AG04450 (cell line): ENCODE measurements around the gene SUSD4. TPM values are rescaled to one million over a fixed set of nuclear protein-coding genes. Genes with fewer than 3 reads are reported as not detected.

Source experiments
- CTCF ChIA-PET: fragments of 300-600, 350-600 bp; formaldehyde crosslinking; extraction: SDS; loops from one replicate; lab custom pipeline; 2022; ENCODE audit warnings: antibody characterized with exemption, inconsistent platforms; lab: Charles Lee
- POLR2A ChIA-PET: fragments of 350-600 bp; formaldehyde crosslinking; extraction: SDS; loops from one replicate; lab custom pipeline; 2021; ENCODE audit warnings: antibody characterized with exemption, inconsistent platforms; lab: Yijun Ruan, JAX
- DNase-seq: peaks from one replicate; pipeline ENCODE4 v3.0.0-alpha.2; 2011; ENCODE audit warnings: low read depth, low spot score
- H3K27ac ChIP-seq: one replicate; pipeline ENCODE4 v1.5.1; 2012; ENCODE audit warnings: low read depth, low read length, control low read depth
- H3K27me3 ChIP-seq: one replicate; pipeline ENCODE4 v1.6.0; 2012; ENCODE audit warnings: low read length; ENCODE audit not compliant: control insufficient read depth, insufficient read depth
- H3K4me3 ChIP-seq: 2 replicates; pipeline ENCODE4 v1.5.1; 2011; ENCODE audit warnings: mild to moderate bottlenecking, low read depth, low read length, control low read depth
- H3K9me3 ChIP-seq: 2 replicates; pipeline ENCODE4 v1.5.1; 2012; ENCODE audit warnings: low read length; ENCODE audit not compliant: control insufficient read depth, insufficient read depth
- CTCF ChIP-seq: IDR thresholded peaks from 2 replicates; pipeline ENCODE4 v1.5.1; 2011; ENCODE audit warnings: low read depth, low read length, control low read depth, inconsistent platforms
- polyA plus RNA-seq: library from polyadenylated mRNA; depleted of rRNA; stranded (reverse); fragments of >200 nt; gene quantifications from 2 replicates; pipeline ENCODE4 v1.2.3, GENCODE V29; 2011

Gene SUSD4
- polyA plus RNA-seq, 1 experiment: 0.29 TPM

GRCh38 chr1:223198628-223198965 is 165.4 kb downstream of the SUSD4 start:
- Histone ChIP-seq H3K27ac (no peak overlapping the region), H3K9me3 (no peaks in the 10 kb centered on the region; the same call in 1 of the 2 replicates), H3K4me3 (no peak overlapping the region), H3K27me3 (peaks cover 11% of the 10 kb centered on the region)
- ChIA-PET CTCF (interaction anchor here (0.6 to 0.8 kb wide), 2 partner anchors 13 to 580 kb away, joined by 4 to 6 read pairs; no protein-coding TSS in a partner anchor), POLR2A (no interaction called here)
- DNase-seq: no peak
- TF ChIP-seq CTCF: no peak

- peaks cover 11% of the 10 kb centered on the region for H3K27me3 ChIP-seq
- no peak for DNase-seq
- ChIA-PET POLR2A (no interaction called here), CTCF (interaction anchor here (0.6 to 0.8 kb wide), 3 partner anchors 14 to 580 kb away, joined by 3 to 6 read pairs (median 4); no protein-coding TSS in a partner anchor)
- H3K27ac ChIP-seq: no peak overlapping the region
- no peaks in the 10 kb centered on the region; the same call in 1 of the 2 replicates for H3K9me3 ChIP-seq
- H3K4me3 ChIP-seq: no peak overlapping the region
- no peak for TF ChIP-seq CTCF
Measured at GRCh38 chr1:223197923-223198627, 165.9 kb downstream of the SUSD4 start.

- Histone ChIP-seq H3K27ac (no peak overlapping the region), H3K27me3 (peaks cover 3% of the 10 kb centered on the region), H3K4me3 (no peak overlapping the region), H3K9me3 (no peaks in the 10 kb centered on the region)
- ChIA-PET CTCF (no interaction called here), POLR2A (no interaction called here)
- no peak for TF ChIP-seq CTCF
- no peak for DNase-seq
Measured at GRCh38 chr1:223189903-223190724, 173.9 kb downstream of the SUSD4 start.

- TF ChIP-seq CTCF: no peak
- Histone ChIP-seq H3K27ac (no peak overlapping the region), H3K27me3 (peaks cover 3% of the 10 kb centered on the region), H3K9me3 (no peaks in the 10 kb centered on the region), H3K4me3 (no peak overlapping the region)
- DNase-seq: no peak
- ChIA-PET CTCF (no interaction called here), POLR2A (no interaction called here)
Measured at GRCh38 chr1:223189525-223189902, 174.5 kb downstream of the SUSD4 start.
